ENCODE measurements around the gene OSBPL5.

The OSBPL5 gene

GRCh38 chr11:3169255-3170043, 4.3 kb upstream of the OSBPL5 start (continued):
- TF ChIP-seq SCRT2 (tag by site-specific recombination; IDR thresholded peaks at IDR 0.05) (no peak), ZNF140 (tag by site-specific recombination; IDR thresholded peaks at IDR 0.05) (no peak), ZNF292 (tag by site-specific recombination; IDR thresholded peaks at IDR 0.05; ENCODE audit: borderline replicate concordance, low read depth) (no peak), ZNF362 (tag by site-specific recombination; IDR thresholded peaks at IDR 0.05) (no peak), PRDM10 (tag by site-specific recombination; IDR thresholded peaks at IDR 0.05) (peak; percentile 92), SALL2 (tag by site-specific recombination; IDR thresholded peaks at IDR 0.05; ENCODE audit: borderline replicate concordance) (no peak), OSR2 (tag by site-specific recombination; IDR thresholded peaks at IDR 0.05) (no peak; the same call in 1 of the 2 replicates), ZNF280C (tag by site-specific recombination; IDR thresholded peaks at IDR 0.05) (no peak), ZNF157 (tag by site-specific recombination; IDR thresholded peaks at IDR 0.05) (no peak), ZBTB17 (tag by site-specific recombination; IDR thresholded peaks at IDR 0.05) (peak; percentile 59), ZNF639 (tag by site-specific recombination; IDR thresholded peaks at IDR 0.05) (no peak), ZNF629 (tag by site-specific recombination; IDR thresholded peaks at IDR 0.05) (no peak), PRDM6 (tag by site-specific recombination; IDR thresholded peaks at IDR 0.05) (no peak), ZIC2 (tag by site-specific recombination; IDR thresholded peaks at IDR 0.05) (peak; percentile 83), ZNF211 (tag by site-specific recombination; IDR thresholded peaks at IDR 0.05; ENCODE audit: low read depth) (no peak), ZNF610 (tag by site-specific recombination; IDR thresholded peaks at IDR 0.05; ENCODE audit: borderline replicate concordance) (no peak), YY1 (tag by site-specific recombination; IDR thresholded peaks at IDR 0.05) (no peak), MYNN (tag by site-specific recombination; IDR thresholded peaks at IDR 0.05; ENCODE audit: borderline replicate concordance) (no peak), GFI1B (tag by site-specific recombination; IDR thresholded peaks at IDR 0.05) (no peak), EGR2 (tag by site-specific recombination; IDR thresholded peaks at IDR 0.05; ENCODE audit: low read depth) (peak; percentile 32), ZNF580 (tag by site-specific recombination; IDR thresholded peaks at IDR 0.05) (no peak), CTCF (tag by site-specific recombination; IDR thresholded peaks at IDR 0.05) (peak; percentile 56; the same call in 1 of the 2 replicates), ZNF394 (tag by site-specific recombination; IDR thresholded peaks at IDR 0.05; ENCODE audit: borderline replicate concordance) (no peak), ZNF16 (tag by site-specific recombination; IDR thresholded peaks at IDR 0.05; ENCODE audit: low read depth) (no peak), KLF7 (tag by site-specific recombination; IDR thresholded peaks at IDR 0.05; ENCODE audit: borderline replicate concordance) (no peak), ZNF473 (tag by site-specific recombination; IDR thresholded peaks at IDR 0.05) (no peak), ZNF366 (tag by site-specific recombination; conservative IDR thresholded peaks at IDR 0.05) (0 out of 2 replicates have a peak, but pooled peaks have one; percentile 12)

Measured in HEK293 (cell line).